Nephron (organoid): ENCODE measurements around the gene SP2.

ENCODE experiments used
- H3K27ac Mint-ChIP-seq, 3 experiments: 2 replicates each; pipeline ENCODE4 v1.8.0; 2020; ENCODE audit warnings: mixed read lengths in 3 of 3, mild to moderate bottlenecking in 2 of 3, moderate library complexity in 1 of 3
- H3K27me3 Mint-ChIP-seq: 2 replicates; pipeline ENCODE4 v1.8.0; 2021; ENCODE audit warnings: low read depth, mild to moderate bottlenecking, moderate library complexity, mixed read lengths
- H3K36me3 Mint-ChIP-seq: 2 replicates; pipeline ENCODE4 v1.8.0; 2020; ENCODE audit warnings: low read depth, mixed read lengths
- H3K4me1 Mint-ChIP-seq: 2 replicates; pipeline ENCODE4 v1.8.0; 2020; ENCODE audit warnings: mixed read lengths
- H3K4me3 Mint-ChIP-seq, 3 experiments: 2 replicates each; pipeline ENCODE4 v1.8.0; 2020; ENCODE audit warnings: mild to moderate bottlenecking in 3 of 3, mixed read lengths in 3 of 3, moderate library complexity in 2 of 3
- H3K9me3 Mint-ChIP-seq: 2 replicates; pipeline ENCODE4 v1.8.0; 2020; ENCODE audit warnings: mixed read lengths
- TF ChIP-seq, protein P1 (sequence below), 3 experiments: fragments of 200-600 bp; sonication (generic); IDR thresholded peaks; one replicate each; pipeline ENCODE4 v1.5.0; 2021; ENCODE audit warnings: antibody characterized with exemption in 3 of 3; ENCODE audit not compliant: unreplicated experiment in 3 of 3

SP2 gene

DNA sequence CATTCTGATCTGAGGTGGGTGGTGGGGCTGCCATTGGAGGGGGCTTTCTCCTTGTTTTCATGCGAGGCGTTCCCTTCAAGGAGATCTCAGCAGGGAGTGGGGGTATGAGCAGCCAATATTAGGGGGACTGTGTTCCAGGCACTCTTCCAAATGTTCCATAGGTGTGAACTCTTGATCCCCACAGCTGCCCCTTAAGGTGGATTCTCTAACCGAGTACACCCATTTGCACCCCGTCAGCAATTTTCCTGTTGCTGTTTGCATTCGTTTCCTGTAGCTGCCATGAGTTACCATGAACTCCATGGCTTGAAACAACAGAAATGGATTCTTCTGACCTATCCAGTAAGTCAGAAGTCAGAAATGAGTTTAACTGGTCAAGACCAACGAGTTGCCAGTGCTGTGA, 65.4 kb downstream of the SP2 start:
- Mint-ChIP-seq H3K9me3 (no peaks in the 10 kb centered on the region), H3K4me1 (peaks cover 34% of the 10 kb centered on the region), H3K4me3 (no peak overlapping the region), H3K27me3 (peaks cover 16% of the 10 kb centered on the region), H3K27ac (peak overlapping the region in 1 of 3 experiments; percentile 22), H3K36me3 (no peaks in the 10 kb centered on the region)
- TF ChIP-seq, protein P1, sequence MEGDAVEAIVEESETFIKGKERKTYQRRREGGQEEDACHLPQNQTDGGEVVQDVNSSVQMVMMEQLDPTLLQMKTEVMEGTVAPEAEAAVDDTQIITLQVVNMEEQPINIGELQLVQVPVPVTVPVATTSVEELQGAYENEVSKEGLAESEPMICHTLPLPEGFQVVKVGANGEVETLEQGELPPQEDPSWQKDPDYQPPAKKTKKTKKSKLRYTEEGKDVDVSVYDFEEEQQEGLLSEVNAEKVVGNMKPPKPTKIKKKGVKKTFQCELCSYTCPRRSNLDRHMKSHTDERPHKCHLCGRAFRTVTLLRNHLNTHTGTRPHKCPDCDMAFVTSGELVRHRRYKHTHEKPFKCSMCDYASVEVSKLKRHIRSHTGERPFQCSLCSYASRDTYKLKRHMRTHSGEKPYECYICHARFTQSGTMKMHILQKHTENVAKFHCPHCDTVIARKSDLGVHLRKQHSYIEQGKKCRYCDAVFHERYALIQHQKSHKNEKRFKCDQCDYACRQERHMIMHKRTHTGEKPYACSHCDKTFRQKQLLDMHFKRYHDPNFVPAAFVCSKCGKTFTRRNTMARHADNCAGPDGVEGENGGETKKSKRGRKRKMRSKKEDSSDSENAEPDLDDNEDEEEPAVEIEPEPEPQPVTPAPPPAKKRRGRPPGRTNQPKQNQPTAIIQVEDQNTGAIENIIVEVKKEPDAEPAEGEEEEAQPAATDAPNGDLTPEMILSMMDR (IDR thresholded peaks at IDR 0.05; ENCODE audit: unreplicated experiment in 3 of 3), result no peak

DNA sequence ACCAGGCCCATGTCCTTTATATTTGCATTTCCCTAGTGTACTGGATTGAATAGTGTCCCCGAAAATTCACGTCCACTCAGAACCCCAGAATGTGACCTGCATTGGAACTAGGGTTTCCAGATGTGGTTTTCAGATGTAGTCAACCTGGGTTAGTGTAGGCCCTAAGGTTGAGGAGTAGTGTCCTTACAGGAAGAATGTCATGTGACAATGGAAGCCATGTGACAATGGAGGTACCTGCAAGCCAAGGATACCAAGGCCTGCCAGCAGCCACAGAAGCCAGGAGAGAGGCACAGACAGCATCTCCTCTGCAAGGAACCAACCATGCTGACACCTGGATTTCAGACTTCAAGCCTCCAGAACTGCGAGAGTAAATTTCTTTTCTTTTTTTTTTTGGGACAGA, 66.9 kb downstream of the SP2 start:
- TF ChIP-seq, protein P1 (IDR thresholded peaks at IDR 0.05; ENCODE audit: unreplicated experiment in 3 of 3), result no peak
- no peaks in the 10 kb centered on the region for H3K9me3 Mint-ChIP-seq
- H3K4me1 Mint-ChIP-seq, result peaks cover 25% of the 10 kb centered on the region
- H3K36me3 Mint-ChIP-seq, result no peaks in the 10 kb centered on the region
- peaks cover 16% of the 10 kb centered on the region for H3K27me3 Mint-ChIP-seq
- H3K4me3 Mint-ChIP-seq, result no peak overlapping the region
- no peak overlapping the region for H3K27ac Mint-ChIP-seq

DNA sequence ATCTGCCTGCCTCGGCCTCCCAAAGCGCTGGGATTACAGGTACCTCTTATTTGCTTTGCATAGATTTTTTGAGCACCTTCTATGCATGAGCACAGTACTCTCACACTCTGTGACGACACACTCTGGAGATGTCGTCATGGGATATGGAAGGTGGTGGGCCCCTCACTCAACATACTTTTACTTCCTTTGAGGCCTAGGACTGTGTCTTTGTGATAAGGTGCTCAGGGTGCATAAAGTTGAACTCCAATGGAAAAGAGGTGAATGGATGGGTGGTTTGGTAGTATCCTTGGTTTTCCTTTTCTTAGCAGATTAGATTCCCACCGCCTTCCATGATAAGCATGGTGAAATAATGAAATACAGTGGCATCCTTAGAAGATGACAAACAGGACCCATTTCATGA, 68.8 kb downstream of the SP2 start:
- Mint-ChIP-seq H3K27me3 (peaks cover 12% of the 10 kb centered on the region), H3K4me1 (peaks cover 13% of the 10 kb centered on the region), H3K36me3 (no peaks in the 10 kb centered on the region), H3K4me3 (no peak overlapping the region), H3K9me3 (no peaks in the 10 kb centered on the region), H3K27ac (peak overlapping the region in 2 of 3 experiments; percentile 49 to 76)
- TF ChIP-seq, protein P1 (IDR thresholded peaks at IDR 0.05; ENCODE audit: unreplicated experiment in 3 of 3), result no peak

DNA sequence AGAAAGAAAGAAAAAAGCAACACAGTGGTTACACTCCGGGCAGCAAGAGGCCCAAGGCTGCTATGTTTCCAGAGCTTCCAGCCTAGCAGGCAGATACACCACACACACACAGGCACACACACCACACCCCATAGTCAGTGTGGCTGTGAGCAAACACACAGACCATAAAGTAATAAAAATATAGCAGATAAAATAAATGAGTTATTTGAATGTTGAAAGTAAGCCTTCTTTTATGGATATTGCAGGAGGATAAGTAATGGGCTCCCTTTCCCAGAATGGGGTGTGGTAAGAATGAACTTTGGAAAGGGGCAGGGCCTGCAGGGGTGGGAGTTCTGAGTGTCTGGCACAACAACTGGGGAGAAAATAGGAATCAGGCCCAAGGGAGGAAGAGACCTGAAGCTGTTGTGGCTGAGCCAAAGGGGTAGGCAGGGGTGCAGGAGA, 70.1 kb downstream of the SP2 start:
- Mint-ChIP-seq H3K27ac (peak overlapping the region; percentile 72 to 89 (median 76)), H3K9me3 (no peaks in the 10 kb centered on the region), H3K36me3 (no peaks in the 10 kb centered on the region), H3K4me1 (peaks cover 22% of the 10 kb centered on the region), H3K4me3 (no peak overlapping the region), H3K27me3 (peaks cover 12% of the 10 kb centered on the region)
- TF ChIP-seq, protein P1 (IDR thresholded peaks at IDR 0.05; ENCODE audit: unreplicated experiment in 3 of 3), result no peak

DNA sequence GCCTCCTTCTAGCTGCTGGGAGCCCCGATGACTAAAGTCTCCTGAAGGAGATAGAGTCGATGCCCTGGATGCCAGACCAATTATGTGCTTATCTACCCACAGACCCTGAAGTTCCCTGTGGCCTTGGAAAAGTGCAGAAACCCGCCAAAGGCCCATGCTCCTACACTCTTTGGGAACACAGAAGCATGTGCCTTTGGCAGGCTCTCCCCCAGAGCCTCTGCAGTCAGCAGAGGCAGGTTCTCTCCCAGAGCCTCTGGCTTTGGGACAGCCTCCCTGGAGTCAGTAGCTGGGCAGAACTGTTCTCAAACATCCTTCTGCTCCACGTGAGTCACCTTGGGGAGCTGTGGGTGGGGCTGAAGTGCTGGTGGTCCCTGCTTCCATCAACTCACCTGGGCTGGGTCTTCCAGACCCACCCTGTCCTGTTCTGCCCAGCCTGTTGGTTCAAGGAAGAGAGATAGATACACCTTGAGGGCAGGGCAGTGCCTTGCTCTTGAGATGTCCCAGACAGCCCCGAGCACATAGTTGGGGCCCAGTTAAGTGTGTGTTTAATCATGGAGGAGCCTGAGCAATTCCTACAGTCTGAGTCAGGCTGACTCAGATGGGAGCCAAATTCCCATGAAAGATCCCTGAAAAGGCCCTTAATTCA, 71.7 kb downstream of the SP2 start:
- Mint-ChIP-seq H3K27ac (peak overlapping the region in 2 of 3 experiments; percentile 25 to 61), H3K36me3 (no peaks in the 10 kb centered on the region), H3K4me3 (no peak overlapping the region), H3K27me3 (peaks cover 8% of the 10 kb centered on the region), H3K9me3 (no peaks in the 10 kb centered on the region), H3K4me1 (peaks cover 22% of the 10 kb centered on the region)
- TF ChIP-seq, protein P1 (IDR thresholded peaks at IDR 0.05; ENCODE audit: unreplicated experiment in 3 of 3), result no peak

DNA sequence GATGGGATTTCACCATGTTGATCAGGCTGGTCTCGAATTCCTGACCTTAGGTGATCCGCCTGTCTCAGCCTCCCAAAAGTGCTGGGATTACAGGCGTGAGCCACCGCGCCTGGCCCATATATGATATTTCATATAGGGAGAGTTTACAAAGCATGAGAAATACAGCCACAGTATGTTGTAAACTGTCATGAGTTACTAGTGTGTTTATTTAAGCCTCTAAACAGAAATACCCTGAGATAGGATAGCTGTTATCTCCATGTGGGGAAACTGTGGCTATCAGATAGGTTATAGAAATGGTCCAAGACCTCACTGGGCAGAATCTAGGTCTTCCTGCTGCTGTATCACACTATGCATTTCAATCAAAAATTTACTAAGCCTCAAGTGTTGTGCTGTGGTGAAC, 72.8 kb downstream of the SP2 start:
- Mint-ChIP-seq H3K27ac (no peak overlapping the region), H3K36me3 (no peaks in the 10 kb centered on the region), H3K4me3 (no peak overlapping the region), H3K4me1 (peaks cover 22% of the 10 kb centered on the region), H3K9me3 (no peaks in the 10 kb centered on the region), H3K27me3 (peaks cover 5% of the 10 kb centered on the region)
- TF ChIP-seq, protein P1 (IDR thresholded peaks at IDR 0.05; ENCODE audit: unreplicated experiment in 3 of 3), result no peak
